HG03159 (cell line): Measurements from ENCODE around the gene DUXB.

Experiments used
- ATAC-seq: cut with Tn5 transposase; IDR thresholded peaks from one replicate; pipeline ENCODE4 v1.9.1; 2021; ENCODE audit warnings: mild to moderate bottlenecking, moderate library complexity; ENCODE audit not compliant: unreplicated experiment

Gene DUXB

GRCh38 chr16:75660726-75661302 is 40.4 kb downstream of the DUXB start:
- no peak for ATAC-seq

GRCh38 chr16:75660321-75660720 is 40.9 kb downstream of the DUXB start:
- ATAC-seq: no peak

- no peak for ATAC-seq
These were observed 43.1 kb downstream of the DUXB start for GRCh38 chr16:75658175-75658574.

- ATAC-seq: no peak
These were observed 47.3 kb downstream of the DUXB start for GRCh38 chr16:75653922-75654321.

- peak; percentile 38 for ATAC-seq
These were observed 52.8 kb downstream of the DUXB start for GRCh38 chr16:75648265-75649076.

GRCh38 chr16:75647492-75648264 is 53.6 kb downstream of the DUXB start, which contains the start of the genes KARS1 and TERF2IP:
TSS of gene KARS1 (minus strand) at chr16:75647665. CDS start at chr16:75647639, 26 bp downstream.
TSS of gene TERF2IP (plus strand) at chr16:75647773. CDS start at chr16:75647883, 110 bp downstream.
- peak; percentile 83 for ATAC-seq

- ATAC-seq: peak; percentile 25
These were observed 54.2 kb downstream of the DUXB start for GRCh38 chr16:75647112-75647491.

GRCh38 chr16:75644240-75645012 is 56.8 kb downstream of the DUXB start:
- ATAC-seq: no peak
